GM21825 (cell line): ENCODE data around the gene CPT1A.

ENCODE experiments used
- ATAC-seq: cut with Tn5 transposase; IDR thresholded peaks from one replicate; pipeline ENCODE4 v1.9.1; 2021; ENCODE audit warnings: mild to moderate bottlenecking, moderate library complexity; ENCODE audit not compliant: unreplicated experiment

CPT1A gene

DNA sequence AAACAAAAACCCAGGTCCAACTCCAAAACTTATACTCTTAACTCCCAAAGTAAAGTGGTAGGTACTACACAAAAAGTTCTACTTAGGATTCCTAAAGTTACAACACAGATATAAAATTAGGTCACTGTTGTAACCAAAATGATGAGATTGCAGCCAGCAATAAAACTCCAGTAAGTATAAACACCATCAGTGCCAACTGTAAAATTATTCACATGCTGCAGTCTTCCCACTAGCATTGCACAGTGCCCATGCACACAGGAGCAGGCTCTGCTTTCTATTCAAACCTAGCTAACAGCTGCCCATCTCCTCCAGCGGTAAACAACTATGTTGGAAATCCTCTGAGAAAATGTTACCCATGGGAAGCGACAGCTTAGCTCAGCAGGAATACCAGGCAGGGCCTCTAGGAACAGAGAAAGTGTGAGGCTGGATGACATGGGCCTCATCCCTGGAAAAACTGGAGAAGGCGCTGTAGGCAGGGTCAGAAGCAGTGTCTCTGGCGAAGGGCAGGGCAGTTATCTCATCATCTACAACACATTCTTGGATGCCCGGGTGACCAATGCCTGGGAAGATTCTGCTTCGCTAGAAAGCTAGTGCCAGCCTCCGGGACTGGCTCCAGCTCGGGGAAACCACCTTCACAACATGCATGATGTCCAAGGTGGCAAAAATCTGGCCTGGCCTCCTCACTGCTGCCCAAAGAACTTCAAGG is 9.1 kb downstream of the CPT1A start:
- ATAC-seq = no peak

DNA sequence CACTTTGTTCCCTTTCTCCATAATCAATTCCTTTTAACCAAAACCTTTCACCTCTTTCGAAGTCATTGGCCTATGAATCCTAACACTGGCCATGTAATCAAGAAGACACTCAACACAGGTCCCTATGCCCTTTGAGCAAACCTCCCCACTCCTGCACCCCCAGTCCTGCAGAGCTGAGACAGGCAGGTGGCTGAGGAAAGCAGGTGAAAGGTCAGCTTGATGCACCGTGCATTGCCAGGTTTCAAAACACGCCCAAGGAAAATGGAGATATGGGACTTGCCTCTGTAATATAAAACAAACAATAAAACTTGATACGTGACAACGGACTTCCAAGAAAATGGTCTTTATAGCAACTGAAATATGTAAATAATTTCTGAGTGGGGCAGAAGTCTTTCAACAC is 10.6 kb downstream of the CPT1A start:
- ATAC-seq = no peak

DNA sequence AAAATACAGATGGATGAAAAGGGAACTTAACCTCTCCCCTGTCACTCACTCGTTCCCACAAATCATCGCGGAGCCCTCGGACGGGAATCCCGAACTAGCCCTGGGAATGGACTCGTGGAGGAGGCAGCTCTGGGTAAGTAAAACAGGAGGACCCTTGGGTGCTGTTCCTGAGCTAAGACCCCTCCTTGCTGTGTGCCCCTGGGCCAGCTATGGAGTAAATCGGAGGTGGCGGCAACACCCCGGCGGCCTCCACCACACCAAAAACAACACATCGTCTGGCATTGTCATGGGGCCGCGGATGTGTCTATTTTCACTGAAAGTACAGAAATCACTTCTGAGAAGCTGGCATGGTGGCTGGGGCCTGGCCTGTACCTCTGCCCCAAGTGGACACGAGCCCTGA is 12.1 kb downstream of the CPT1A start:
- ATAC-seq = no peak

DNA sequence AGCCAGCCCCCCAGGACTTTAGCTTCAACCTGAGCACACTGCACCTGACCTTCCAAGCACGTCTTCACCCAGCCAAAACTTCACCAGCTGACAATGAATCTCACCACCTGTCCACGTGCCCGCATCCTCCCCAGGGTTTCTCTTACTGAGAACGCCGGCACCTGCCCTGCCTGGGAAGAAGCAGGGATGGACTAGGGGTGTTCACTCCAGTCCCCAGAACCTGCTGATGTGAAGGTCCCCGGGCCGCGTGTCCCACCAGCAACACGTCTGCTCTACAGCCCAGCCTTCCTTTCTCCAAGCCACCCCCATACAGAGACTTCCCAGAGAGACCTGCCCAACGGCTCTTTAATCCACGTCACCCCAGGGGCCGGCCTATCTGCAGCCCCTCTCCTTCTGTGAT is 12.8 kb downstream of the CPT1A start:
- no peak for ATAC-seq

DNA sequence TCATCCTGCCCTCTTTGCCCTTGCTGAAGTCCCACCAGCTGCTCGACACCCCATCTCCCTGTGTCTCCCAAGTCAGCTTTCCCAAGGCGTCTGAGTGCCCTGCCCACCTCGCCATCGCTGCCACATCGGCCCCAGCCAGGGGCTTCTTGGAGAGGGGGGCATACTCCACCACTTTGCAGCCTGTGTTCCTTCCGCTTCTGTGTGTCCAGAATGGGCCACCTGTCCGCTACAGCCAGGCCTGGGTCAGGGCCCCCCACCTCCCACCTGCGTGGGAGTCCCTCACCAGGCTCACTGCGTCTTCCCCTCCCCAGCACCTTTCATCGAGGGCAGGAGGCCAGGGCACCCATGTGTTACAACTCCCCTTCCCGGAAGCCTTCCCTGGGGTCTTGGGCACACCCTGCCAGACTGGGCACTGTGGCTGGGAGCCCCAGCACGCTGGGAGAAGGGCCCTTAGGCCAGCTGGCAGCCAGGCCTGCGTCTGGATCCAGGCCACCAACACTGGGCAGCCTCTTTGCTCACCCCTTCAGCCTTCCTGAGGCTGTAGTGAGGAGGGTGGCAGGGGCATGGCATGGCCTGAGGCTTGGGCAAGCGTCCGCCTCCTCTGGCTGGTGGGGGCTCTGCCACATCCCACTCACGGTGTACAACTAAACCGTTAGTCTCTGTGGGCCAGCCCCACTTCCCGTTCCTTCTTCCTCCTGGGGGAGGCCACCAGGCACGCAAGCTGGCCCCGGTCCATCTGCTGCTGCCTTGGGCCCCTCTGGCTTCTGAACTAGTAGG is 13.4 kb downstream of the CPT1A start:
- no peak for ATAC-seq

DNA sequence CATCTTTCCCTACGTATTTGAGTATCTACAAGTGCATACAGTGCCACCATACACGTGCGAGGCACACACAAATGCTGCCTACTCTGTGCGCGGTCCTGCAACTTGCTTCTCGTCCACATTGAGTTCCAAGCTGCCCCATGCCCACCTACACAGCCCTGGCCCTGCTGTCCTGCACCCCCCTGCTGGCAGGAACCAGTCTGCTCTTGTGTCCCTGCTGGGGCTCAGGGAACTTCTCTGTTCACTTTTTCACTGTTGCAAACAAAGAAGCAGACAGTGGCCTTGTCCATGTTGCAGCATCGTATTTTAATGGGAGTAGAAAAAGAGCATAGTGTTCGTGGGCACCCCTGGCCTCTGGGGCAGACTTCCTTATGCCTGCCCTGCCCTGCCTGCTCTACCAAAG is 14.0 kb downstream of the CPT1A start:
- no peak for ATAC-seq

DNA sequence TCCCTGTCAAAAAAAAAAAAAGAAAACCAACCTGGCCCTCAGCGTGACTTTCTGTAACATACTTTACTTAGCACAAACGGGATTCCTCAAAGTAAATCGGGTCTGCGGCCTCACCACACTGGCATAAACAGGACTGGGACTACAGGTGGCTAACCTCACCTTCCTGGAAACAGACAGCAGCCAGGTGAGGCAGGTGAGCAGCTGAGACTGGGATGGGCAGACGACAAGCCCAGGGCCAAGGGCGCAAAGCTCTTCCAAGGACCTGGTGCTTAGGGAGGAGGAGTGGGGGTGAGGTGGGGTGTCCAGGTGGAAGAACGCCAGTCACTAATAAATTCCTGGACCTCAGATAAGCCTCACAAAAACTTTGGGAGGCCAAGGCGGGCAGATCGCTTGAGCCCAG is 15.0 kb downstream of the CPT1A start:
- ATAC-seq = no peak

DNA sequence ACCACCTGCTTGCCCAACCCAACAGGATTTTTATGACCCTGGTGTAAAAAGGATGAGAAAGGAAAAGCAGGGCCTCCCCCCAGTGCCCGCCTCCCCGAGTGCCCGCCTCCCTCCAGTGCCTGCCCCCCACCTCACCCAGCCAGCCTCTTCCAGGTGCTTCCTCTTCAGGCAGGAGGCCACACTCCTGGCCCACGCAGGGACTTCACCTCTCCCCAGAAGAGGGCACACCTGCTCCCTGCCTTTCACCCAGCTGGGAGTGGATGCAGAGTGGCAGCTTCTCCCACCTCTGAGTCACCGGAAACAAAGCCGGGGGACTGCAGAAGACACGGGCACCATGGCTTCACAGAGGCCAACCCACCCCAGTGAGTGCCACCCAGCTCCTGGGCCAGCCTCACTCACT is 16.1 kb downstream of the CPT1A start:
- ATAC-seq = no peak

DNA sequence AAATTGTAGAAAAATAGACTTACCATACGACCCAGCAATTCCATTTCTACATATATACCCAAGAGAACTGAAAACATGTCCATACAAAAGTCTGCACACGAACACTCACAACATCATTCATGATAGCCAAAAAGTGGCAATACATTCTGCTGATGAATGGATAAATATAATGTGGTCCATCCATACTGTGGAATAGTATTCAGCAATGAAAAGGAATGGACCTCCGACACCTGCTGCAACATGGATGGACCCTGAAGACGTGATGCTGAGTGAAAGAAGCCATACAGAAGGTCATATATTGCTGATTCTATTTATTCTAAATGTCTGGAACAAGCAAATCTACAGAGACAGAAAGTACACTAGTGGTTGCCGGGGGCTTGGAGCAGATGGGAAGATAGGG is 19.2 kb downstream of the CPT1A start:
- ATAC-seq = no peak

DNA sequence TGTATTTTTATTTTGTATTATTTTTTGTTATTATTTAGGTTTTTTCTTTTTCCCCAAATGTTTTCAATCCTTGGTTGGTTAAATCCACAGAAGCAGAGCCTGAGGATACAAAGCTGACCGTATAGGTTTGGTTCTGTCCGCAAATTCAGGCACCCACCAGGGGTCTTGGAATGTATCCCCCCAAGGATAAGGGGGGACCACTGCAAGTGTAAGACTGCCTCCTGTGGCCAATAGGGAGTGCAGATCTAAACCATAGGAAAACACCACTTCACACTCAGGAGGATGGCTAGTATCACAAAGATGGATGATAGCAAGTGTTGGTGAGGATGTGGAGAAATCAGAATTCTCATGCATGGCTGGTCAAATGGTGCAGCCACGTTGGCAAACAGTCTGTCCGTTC is 20.0 kb downstream of the CPT1A start:
- ATAC-seq = no peak

DNA sequence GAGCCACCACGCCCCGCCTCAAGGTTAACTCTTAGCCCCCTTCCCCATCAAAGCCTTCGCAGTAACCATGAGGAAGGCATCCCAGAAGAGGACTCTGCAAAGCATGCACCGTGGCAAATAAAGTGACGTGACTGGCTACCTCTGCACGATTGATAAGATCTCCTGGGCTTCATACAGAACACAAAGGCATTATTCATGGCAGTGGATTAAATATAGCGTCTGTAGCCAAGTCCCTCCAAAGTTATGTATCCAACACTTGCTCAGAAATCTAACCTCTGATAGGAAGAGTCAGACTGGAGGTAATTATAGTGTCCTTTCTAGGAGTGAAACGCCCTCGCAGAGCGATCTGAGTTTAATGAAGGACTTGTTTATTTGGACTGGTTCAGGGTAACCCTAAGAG is 22.4 kb downstream of the CPT1A start:
- ATAC-seq = no peak

DNA sequence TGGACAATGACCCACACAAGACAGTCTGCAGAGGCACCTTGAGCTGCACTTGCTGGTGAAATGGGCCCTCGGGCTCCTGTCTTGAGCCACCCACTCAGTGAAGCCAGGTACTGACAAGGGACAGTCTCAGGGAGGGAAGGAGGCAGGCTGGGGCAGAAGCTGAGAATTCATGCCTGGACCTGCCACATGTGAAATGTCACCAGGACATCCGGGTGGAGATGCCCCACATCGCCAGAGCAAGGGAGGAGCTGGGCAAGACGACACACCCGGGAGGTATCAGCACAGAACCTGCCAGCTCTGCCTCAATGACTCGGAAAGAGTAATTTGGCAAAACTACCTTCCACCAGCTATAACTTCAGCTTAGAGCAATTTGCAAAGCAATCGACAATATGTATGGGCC is 23.5 kb downstream of the CPT1A start:
- no peak for ATAC-seq

DNA sequence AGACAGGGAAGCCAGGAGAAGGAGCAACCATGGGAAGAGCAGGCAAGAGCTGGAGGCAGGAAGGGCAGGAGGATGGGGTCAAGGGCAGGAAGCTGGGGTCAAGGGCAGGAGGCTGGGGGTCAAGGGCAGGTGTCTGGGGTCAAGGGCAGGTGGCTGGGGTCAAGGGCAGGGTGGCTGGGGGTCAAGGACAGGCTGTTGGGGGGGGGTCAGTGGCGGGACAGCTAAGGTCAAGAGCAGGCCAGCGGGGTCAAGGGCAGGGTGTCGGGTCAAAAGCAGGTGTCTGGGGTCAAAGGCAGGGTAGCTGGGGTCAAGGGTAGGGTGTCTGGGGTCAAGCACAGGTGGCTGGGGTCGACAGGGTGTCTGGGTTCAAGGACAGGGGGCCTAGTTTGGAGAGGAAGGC is 24.2 kb downstream of the CPT1A start:
- no peak for ATAC-seq

DNA sequence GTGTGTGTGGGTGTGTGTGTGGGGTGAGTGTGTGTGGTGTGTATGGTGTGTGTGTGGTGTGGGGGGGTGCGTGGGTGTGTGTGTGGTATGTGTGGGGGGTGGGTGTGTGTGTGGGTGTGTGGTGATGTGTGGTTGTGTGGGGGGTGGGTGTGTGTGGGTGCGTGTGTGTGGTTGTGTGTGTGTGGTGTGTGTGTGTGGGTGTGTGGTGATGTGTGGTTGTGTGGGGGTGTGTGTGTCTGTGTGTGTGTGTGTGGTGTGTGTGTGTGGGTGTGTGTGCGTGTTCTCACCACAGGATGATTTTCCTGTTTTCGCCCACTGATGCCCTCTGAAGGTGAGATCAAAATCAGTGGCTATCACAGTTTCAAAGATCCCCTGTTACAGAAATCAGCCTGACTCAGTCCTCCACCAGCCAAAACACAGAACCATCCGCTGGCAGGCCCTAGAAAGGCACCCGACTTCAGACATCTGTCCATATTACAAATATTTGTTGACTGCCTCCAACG is 24.7 kb downstream of the CPT1A start:
- ATAC-seq = no peak

DNA sequence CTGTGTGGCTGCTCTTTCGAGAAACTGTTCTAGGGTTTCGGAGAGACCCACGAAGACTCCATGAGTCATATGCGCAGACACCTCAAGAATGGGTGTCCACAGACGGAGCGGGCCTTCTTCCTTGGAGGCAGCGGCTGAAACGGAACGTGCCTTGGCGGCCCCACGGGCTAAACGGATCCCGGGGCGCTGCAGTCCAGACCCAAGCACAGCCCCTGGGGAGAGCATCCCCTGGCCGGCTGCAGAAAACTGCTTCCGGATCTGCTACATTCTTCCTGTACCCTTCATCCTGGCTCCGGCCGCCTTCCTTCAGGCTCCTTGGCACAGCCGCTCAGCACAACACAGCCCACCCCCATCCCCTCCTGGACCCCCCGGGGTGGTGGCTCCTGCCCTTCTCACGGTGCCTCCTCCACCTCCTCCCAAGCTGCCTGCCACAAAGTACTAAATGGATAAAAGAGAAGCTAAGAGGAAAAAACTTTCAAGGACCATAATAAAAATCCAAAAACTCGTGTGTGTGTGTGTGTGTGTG is 25.4 kb downstream of the CPT1A start:
- ATAC-seq = no peak

DNA sequence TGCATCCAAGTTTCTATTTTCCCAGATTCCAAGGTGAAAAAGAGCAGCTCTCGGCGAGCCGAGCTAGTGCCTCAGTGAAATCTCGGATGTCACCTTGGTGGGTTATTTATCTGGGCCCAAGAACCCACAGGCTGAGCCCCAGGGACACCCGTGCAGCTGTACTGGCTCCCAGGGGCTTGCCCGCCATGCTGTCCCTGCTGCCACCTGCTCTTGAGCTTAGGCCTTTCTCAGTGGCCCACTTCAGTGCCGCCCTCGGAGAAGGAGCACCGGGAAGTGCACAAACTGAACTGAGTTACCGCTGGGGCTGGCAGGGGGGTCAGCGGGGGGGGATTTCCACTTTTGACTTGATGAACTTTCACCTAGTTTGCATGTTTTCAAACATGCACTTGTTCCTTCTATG is 27.9 kb downstream of the CPT1A start:
- ATAC-seq = no peak

DNA sequence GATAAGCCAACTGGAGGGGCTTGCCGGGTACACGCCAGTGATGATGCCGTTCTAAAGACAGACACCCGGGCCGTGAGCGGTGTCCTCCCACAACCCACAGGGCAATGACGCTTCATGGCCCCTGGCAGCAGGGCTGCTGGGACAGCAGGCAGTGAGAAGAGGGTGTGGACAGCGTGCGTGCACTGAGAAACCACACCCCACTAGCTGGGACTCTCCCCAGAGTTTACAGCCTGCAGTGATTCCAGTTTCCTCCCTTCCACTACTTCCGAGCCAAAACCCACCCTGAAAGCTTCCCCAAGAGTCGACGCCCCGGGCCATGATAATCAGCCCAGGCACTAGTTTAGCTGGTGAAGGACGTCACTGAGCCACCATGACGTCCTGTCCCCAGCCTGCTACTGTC is 29.2 kb downstream of the CPT1A start:
- no peak for ATAC-seq

DNA sequence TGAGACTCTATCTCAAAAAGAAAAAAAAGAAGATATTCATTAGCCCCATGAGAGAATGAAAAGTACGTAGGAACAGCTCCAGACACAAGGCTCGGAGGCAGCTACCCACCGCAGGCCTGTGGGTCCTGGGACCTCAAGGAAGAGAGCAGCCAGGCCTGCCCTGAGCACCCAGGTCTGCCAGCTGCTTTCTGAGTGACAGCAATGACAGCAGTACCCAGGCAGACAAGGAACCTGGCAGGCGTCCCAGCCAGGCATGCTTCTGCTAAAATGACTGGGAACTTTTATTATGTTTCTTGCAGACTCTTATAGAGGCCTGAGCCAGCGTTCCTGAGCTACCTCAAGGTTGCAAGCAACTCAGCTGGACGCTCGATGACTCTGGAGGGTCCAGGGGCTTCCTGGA is 31.6 kb downstream of the CPT1A start:
- no peak for ATAC-seq

DNA sequence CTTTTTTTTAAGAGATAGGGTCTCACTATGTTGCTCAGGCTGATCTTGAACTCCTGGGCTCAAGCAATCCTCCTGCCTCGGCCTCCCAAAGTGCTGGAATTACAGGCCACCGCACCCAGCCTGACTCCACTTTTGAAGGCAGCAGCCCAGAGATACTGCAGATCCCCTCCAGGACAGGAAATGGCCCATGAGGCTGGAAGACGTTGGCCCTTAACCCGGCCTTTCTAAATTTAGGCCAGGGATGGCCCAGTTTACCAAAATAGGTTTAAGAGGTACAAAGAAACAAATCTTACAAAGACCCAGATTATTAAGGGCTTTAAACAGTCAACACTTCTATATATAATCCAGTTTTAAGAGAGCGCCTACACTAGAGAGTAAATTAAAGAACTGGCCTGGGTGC is 32.2 kb downstream of the CPT1A start:
- ATAC-seq = no peak

DNA sequence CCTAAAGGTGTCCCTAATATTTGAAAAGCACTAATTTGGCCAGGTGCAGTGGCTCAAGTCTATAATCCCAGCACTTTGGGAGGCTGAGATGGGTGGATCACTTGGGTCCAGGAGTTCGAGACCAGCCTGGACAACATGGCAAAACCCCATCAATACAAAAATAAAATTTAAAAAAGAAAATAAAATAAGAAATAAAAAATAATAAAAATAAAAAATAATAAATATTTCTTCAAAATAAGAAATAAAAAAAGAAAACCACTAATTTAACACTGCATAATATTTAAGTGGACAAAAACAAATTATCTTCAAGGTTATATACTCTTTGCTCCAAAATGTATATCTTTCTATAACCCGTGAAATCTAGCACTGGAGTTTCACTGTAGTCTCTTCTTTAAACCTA is 32.9 kb downstream of the CPT1A start:
- no peak for ATAC-seq

DNA sequence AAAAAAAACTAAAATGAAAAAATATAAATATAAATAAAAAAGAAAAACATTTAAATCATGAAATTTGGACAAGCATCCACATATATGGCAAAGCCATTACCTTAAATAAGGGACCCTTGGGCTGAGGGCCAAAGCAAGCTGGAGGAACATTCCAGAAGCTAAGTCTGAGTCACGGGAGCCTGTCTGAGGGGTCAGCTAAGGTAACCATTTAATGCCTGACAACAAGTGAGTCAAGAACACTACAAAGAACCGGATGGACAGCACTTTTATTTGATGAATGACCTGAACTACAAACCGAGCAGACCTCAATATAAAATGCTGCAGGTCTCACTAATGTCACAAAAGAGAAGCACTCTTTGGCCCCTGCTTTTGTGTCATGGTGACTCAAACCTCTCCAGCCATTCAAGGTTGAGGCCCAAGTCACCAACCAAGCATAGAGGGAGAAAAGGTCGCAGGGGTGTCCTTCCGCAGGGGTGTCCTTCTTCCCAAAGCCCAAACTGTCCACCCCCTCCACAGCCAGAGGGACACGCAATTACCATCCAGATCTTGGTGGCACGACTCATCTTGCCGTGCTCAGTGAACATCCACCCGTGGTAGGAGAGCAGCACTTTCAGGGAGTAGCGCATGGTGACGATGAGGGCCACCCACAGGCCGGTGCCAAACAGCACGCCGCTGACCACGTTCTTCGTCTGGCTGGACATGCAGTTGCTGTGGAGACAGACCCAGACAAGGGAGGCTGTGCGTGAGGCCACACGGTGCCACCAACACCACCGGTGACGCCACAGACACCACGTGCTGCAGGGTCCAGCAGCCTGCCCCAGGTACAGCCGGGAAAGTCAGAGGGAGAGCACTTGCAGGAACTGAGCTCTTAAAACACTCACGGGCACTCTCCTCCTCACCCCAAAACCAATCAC is 34.5 kb downstream of the CPT1A start:
- ATAC-seq = no peak
